Measurements from ENCODE around the gene RPL34.
"Not testable (repeated sequence)": the region's sequence is repeated elsewhere in the genome, so short reads cannot be mapped to it uniquely, and the experiment has no call there.

Gene RPL34

GRCh38 chr4:108620101-108620932 lies at the start of gene RPL34:
Gene RPL34, plus strand, starts transcription at chr4:108620576. Its CDS starts 1,384 bp downstream, at chr4:108621960.
- peak; percentile 96 for DNase-seq

- DNase-seq = no peak
Observed at GRCh38 chr4:108570993-108571569, 49.3 kb upstream of the RPL34 start.

- DNase-seq = no peak
Observed at GRCh38 chr4:108574402-108574801, 46.0 kb upstream of the RPL34 start.

GRCh38 chr4:108581083-108581482 lies 39.3 kb upstream of the RPL34 start:
- no peak for DNase-seq

- DNase-seq = no peak
Observed at GRCh38 chr4:108586778-108587177, 33.6 kb upstream of the RPL34 start.

- no peak for DNase-seq
Observed at GRCh38 chr4:108588878-108589277, 31.5 kb upstream of the RPL34 start.

- DNase-seq = no peak
Observed at GRCh38 chr4:108589961-108590360, 30.4 kb upstream of the RPL34 start.

- no peak for DNase-seq
Observed at GRCh38 chr4:108590776-108591175, 29.6 kb upstream of the RPL34 start.

GRCh38 chr4:108592674-108592986 lies 27.7 kb upstream of the RPL34 start:
- DNase-seq = no peak

- DNase-seq = not testable (repeated sequence)
Observed at GRCh38 chr4:108594296-108594695, 26.1 kb upstream of the RPL34 start.

- no peak for DNase-seq
Observed at GRCh38 chr4:108596344-108596743, 24.0 kb upstream of the RPL34 start.

GRCh38 chr4:108601106-108601505 lies 19.3 kb upstream of the RPL34 start:
- no peak for DNase-seq

GRCh38 chr4:108601532-108601931 lies 18.8 kb upstream of the RPL34 start:
- DNase-seq = no peak

GRCh38 chr4:108602163-108602562 lies 18.2 kb upstream of the RPL34 start:
- DNase-seq = no peak

GRCh38 chr4:108607079-108607815 lies 13.1 kb upstream of the RPL34 start:
- DNase-seq = no peak

GRCh38 chr4:108611365-108611764 lies 9.0 kb upstream of the RPL34 start:
- no peak for DNase-seq

- no peak for DNase-seq
Observed at GRCh38 chr4:108612365-108612764, 8.0 kb upstream of the RPL34 start.

GRCh38 chr4:108619372-108620100 lies 840 bp upstream of the RPL34 start:
- peak; percentile 19 for DNase-seq

GRCh38 chr4:108620933-108621905 lies 843 bp downstream of the RPL34 start:
- no peak for DNase-seq

- no peak for DNase-seq
Observed at GRCh38 chr4:108622022-108622421, 1.6 kb downstream of the RPL34 start.

GRCh38 chr4:108622828-108623227 lies 2.5 kb downstream of the RPL34 start:
- no peak for DNase-seq
